Measurements from ENCODE around the gene DAB1.

The DAB1 gene

GRCh38 chr1:56973923-56974742 lies 449.7 kb downstream of the DAB1 start:
- WGBS = 90% methylated on average over 5 of the region's 5 CpGs
- Histone ChIP-seq H3K9ac (ENCODE audit: low read depth, low read length) (no peak overlapping the region), H3K27me3 (ENCODE audit: insufficient read depth, low read length) (no peaks in the 10 kb centered on the region), H3K9me3 (ENCODE audit: insufficient read depth, low read depth, low read length) (no peaks in the 10 kb centered on the region), H3K36me3 (ENCODE audit: insufficient read depth, low read length) (no peaks in the 10 kb centered on the region), H3K4me3 (ENCODE audit: low read length) (no peak overlapping the region), H3K27ac (ENCODE audit: low read depth, low read length) (no peak overlapping the region), H3K4me1 (ENCODE audit: insufficient read depth, low read length) (no peaks in the 10 kb centered on the region)

GRCh38 chr1:56972976-56973375 lies 450.9 kb downstream of the DAB1 start:
- Histone ChIP-seq H3K4me3 (ENCODE audit: low read length) (no peak overlapping the region), H3K36me3 (ENCODE audit: insufficient read depth, low read length) (no peaks in the 10 kb centered on the region), H3K4me1 (ENCODE audit: insufficient read depth, low read length) (no peaks in the 10 kb centered on the region), H3K9me3 (ENCODE audit: insufficient read depth, low read depth, low read length) (no peaks in the 10 kb centered on the region), H3K9ac (ENCODE audit: low read depth, low read length) (no peak overlapping the region), H3K27ac (ENCODE audit: low read depth, low read length) (no peak overlapping the region), H3K27me3 (ENCODE audit: insufficient read depth, low read length) (no peaks in the 10 kb centered on the region)
- 82% methylated on average over 1 of the region's 1 CpG for WGBS

GRCh38 chr1:56970280-56970679 lies 453.6 kb downstream of the DAB1 start:
- Histone ChIP-seq H3K27me3 (ENCODE audit: insufficient read depth, low read length) (no peaks in the 10 kb centered on the region), H3K4me3 (ENCODE audit: low read length) (no peak overlapping the region), H3K9ac (ENCODE audit: low read depth, low read length) (no peak overlapping the region), H3K27ac (ENCODE audit: low read depth, low read length) (no peak overlapping the region), H3K36me3 (ENCODE audit: insufficient read depth, low read length) (no peaks in the 10 kb centered on the region), H3K4me1 (ENCODE audit: insufficient read depth, low read length) (no peaks in the 10 kb centered on the region), H3K9me3 (ENCODE audit: insufficient read depth, low read depth, low read length) (no peaks in the 10 kb centered on the region)
- 95% methylated on average over 1 of the region's 1 CpG for WGBS

GRCh38 chr1:56968878-56969495 lies 454.9 kb downstream of the DAB1 start:
- Histone ChIP-seq H3K27me3 (ENCODE audit: insufficient read depth, low read length) (no peaks in the 10 kb centered on the region), H3K36me3 (ENCODE audit: insufficient read depth, low read length) (no peaks in the 10 kb centered on the region), H3K9ac (ENCODE audit: low read depth, low read length) (no peak overlapping the region), H3K4me3 (ENCODE audit: low read length) (no peak overlapping the region), H3K27ac (ENCODE audit: low read depth, low read length) (no peak overlapping the region), H3K4me1 (ENCODE audit: insufficient read depth, low read length) (no peaks in the 10 kb centered on the region), H3K9me3 (ENCODE audit: insufficient read depth, low read depth, low read length) (no peaks in the 10 kb centered on the region)
- WGBS = 96% methylated on average over 2 of the region's 2 CpGs

GRCh38 chr1:56967900-56968832 lies 455.7 kb downstream of the DAB1 start:
- H3K27me3 ChIP-seq (ENCODE audit: insufficient read depth, low read length) = no peaks in the 10 kb centered on the region
- 52% methylated on average over 15 of the region's 15 CpGs for WGBS
- no peak overlapping the region for H3K4me3 ChIP-seq (ENCODE audit: low read length)
- no peaks in the 10 kb centered on the region for H3K36me3 ChIP-seq (ENCODE audit: insufficient read depth, low read length)
- H3K27ac ChIP-seq (ENCODE audit: low read depth, low read length) = no peak overlapping the region
- no peak overlapping the region for H3K9ac ChIP-seq (ENCODE audit: low read depth, low read length)
- no peaks in the 10 kb centered on the region for H3K4me1 ChIP-seq (ENCODE audit: insufficient read depth, low read length)
- H3K9me3 ChIP-seq (ENCODE audit: insufficient read depth, low read depth, low read length) = no peaks in the 10 kb centered on the region

- Histone ChIP-seq H3K9me3 (ENCODE audit: insufficient read depth, low read depth, low read length) (no peaks in the 10 kb centered on the region), H3K27ac (ENCODE audit: low read depth, low read length) (no peak overlapping the region), H3K36me3 (ENCODE audit: insufficient read depth, low read length) (no peaks in the 10 kb centered on the region), H3K4me1 (ENCODE audit: insufficient read depth, low read length) (no peaks in the 10 kb centered on the region), H3K27me3 (ENCODE audit: insufficient read depth, low read length) (no peaks in the 10 kb centered on the region), H3K9ac (ENCODE audit: low read depth, low read length) (no peak overlapping the region), H3K4me3 (ENCODE audit: low read length) (no peak overlapping the region)
- 79% methylated on average over 3 of the region's 3 CpGs for WGBS
Observed at GRCh38 chr1:56967355-56967754, 456.5 kb downstream of the DAB1 start.

GRCh38 chr1:56966698-56966999 lies 457.2 kb downstream of the DAB1 start:
- no peaks in the 10 kb centered on the region for H3K27me3 ChIP-seq (ENCODE audit: insufficient read depth, low read length)

GRCh38 chr1:56965916-56966697 lies 457.8 kb downstream of the DAB1 start, which contains the start of gene C8B:
Gene C8B, minus strand, starts transcription at chr1:56966015. Its CDS starts 67 bp downstream, at chr1:56965948.
- Histone ChIP-seq H3K4me3 (ENCODE audit: low read length) (no peak within 1 kb of the TSS), H3K9ac (ENCODE audit: low read depth, low read length) (no peak within 1 kb of the TSS), H3K27me3 (ENCODE audit: insufficient read depth, low read length) (no peaks in the 10 kb centered on the region), H3K9me3 (ENCODE audit: insufficient read depth, low read depth, low read length) (no peaks in the 10 kb centered on the region), H3K36me3 (ENCODE audit: insufficient read depth, low read length) (no peaks in the 10 kb centered on the region), H3K4me1 (ENCODE audit: insufficient read depth, low read length) (no peaks in the 10 kb centered on the region), H3K27ac (ENCODE audit: low read depth, low read length) (no peak within 1 kb of the TSS)
- WGBS = 96% methylated on average over 3 of the region's 3 CpGs

More at GRCh38 chr1:56966698-56966999, 457.2 kb downstream of the DAB1 start:
- H3K9me3 ChIP-seq (ENCODE audit: insufficient read depth, low read depth, low read length) = no peaks in the 10 kb centered on the region
- H3K9ac ChIP-seq (ENCODE audit: low read depth, low read length) = no peak overlapping the region
- WGBS = no CpG with 5 or more reads among the region's 1 CpG
- no peak overlapping the region for H3K4me3 ChIP-seq (ENCODE audit: low read length)
- no peaks in the 10 kb centered on the region for H3K36me3 ChIP-seq (ENCODE audit: insufficient read depth, low read length)
- no peaks in the 10 kb centered on the region for H3K4me1 ChIP-seq (ENCODE audit: insufficient read depth, low read length)
- no peak overlapping the region for H3K27ac ChIP-seq (ENCODE audit: low read depth, low read length)

- Histone ChIP-seq H3K9me3 (ENCODE audit: insufficient read depth, low read depth, low read length) (no peaks in the 10 kb centered on the region), H3K4me1 (ENCODE audit: insufficient read depth, low read length) (no peaks in the 10 kb centered on the region), H3K36me3 (ENCODE audit: insufficient read depth, low read length) (no peaks in the 10 kb centered on the region), H3K9ac (ENCODE audit: low read depth, low read length) (no peak overlapping the region), H3K4me3 (ENCODE audit: low read length) (no peak overlapping the region), H3K27ac (ENCODE audit: low read depth, low read length) (no peak overlapping the region), H3K27me3 (ENCODE audit: insufficient read depth, low read length) (no peaks in the 10 kb centered on the region)
- WGBS = 91% methylated on average over 3 of the region's 3 CpGs
Observed at GRCh38 chr1:56965191-56965590, 458.7 kb downstream of the DAB1 start.

GRCh38 chr1:56964349-56965017 lies 459.4 kb downstream of the DAB1 start:
- Histone ChIP-seq H3K36me3 (ENCODE audit: insufficient read depth, low read length) (no peaks in the 10 kb centered on the region), H3K27me3 (ENCODE audit: insufficient read depth, low read length) (no peaks in the 10 kb centered on the region), H3K27ac (ENCODE audit: low read depth, low read length) (no peak overlapping the region), H3K4me1 (ENCODE audit: insufficient read depth, low read length) (no peaks in the 10 kb centered on the region), H3K4me3 (ENCODE audit: low read length) (no peak overlapping the region), H3K9me3 (ENCODE audit: insufficient read depth, low read depth, low read length) (no peaks in the 10 kb centered on the region), H3K9ac (ENCODE audit: low read depth, low read length) (no peak overlapping the region)
- 94% methylated on average over 9 of the region's 9 CpGs for WGBS

Measured in HUES64 (cell line).